ENCODE data around the gene MACROH2A2.
"Not testable (repeated sequence)": the region's sequence is repeated elsewhere in the genome, so short reads cannot be mapped to it uniquely, and the experiment has no call there.

MACROH2A2 gene

GRCh38 chr10:70052462-70053217, at the start of gene MACROH2A2:
Gene MACROH2A2 (plus strand): TSS chr10:70052846. CDS start chr10:70075659, 22,813 bp downstream.
- peak; percentile 66 for DNase-seq

- DNase-seq = no peak
These were observed 45.4 kb upstream of the MACROH2A2 start for GRCh38 chr10:70007116-70007820.

- no peak for DNase-seq
These were observed 21.4 kb upstream of the MACROH2A2 start for GRCh38 chr10:70031215-70031614.

- DNase-seq = no peak
These were observed 19.9 kb upstream of the MACROH2A2 start for GRCh38 chr10:70032667-70033289.

- no peak for DNase-seq
These were observed 18.4 kb upstream of the MACROH2A2 start for GRCh38 chr10:70034232-70034631.

GRCh38 chr10:70035531-70035930, 17.1 kb upstream of the MACROH2A2 start:
- no peak for DNase-seq

- DNase-seq = no peak
These were observed 13.7 kb upstream of the MACROH2A2 start for GRCh38 chr10:70038923-70039322.

- DNase-seq = no peak
These were observed 11.6 kb upstream of the MACROH2A2 start for GRCh38 chr10:70041016-70041415.

GRCh38 chr10:70041739-70042138, 10.9 kb upstream of the MACROH2A2 start:
- not testable (repeated sequence) for DNase-seq

GRCh38 chr10:70047066-70047465, 5.6 kb upstream of the MACROH2A2 start:
- DNase-seq = not testable (repeated sequence)

GRCh38 chr10:70048030-70048723, 4.5 kb upstream of the MACROH2A2 start:
- no peak for DNase-seq

GRCh38 chr10:70051848-70052247, 798 bp upstream of the MACROH2A2 start:
- DNase-seq = no peak

GRCh38 chr10:70053218-70053840, 683 bp downstream of the MACROH2A2 start:
- peak; percentile 63 for DNase-seq

GRCh38 chr10:70053841-70054288, 1.2 kb downstream of the MACROH2A2 start:
- DNase-seq = peak; percentile 66

- DNase-seq = no peak
These were observed 2.3 kb downstream of the MACROH2A2 start for GRCh38 chr10:70054902-70055301.

GRCh38 chr10:70055550-70055949, 2.9 kb downstream of the MACROH2A2 start:
- DNase-seq = no peak

GRCh38 chr10:70057306-70057705, 4.7 kb downstream of the MACROH2A2 start:
- no peak for DNase-seq

GRCh38 chr10:70060389-70060788, 7.7 kb downstream of the MACROH2A2 start:
- no peak for DNase-seq

GRCh38 chr10:70063418-70064098, 10.9 kb downstream of the MACROH2A2 start:
- no peak for DNase-seq

GRCh38 chr10:70064486-70064885, 11.8 kb downstream of the MACROH2A2 start:
- no peak for DNase-seq

GRCh38 chr10:70066190-70066589, 13.5 kb downstream of the MACROH2A2 start:
- DNase-seq = no peak

- no peak for DNase-seq
These were observed 14.9 kb downstream of the MACROH2A2 start for GRCh38 chr10:70067586-70067985.

Measured in activated CD8-positive, alpha-beta memory T cell treated with anti-CD3 and anti-CD28 coated beads for 24 hours (primary cell).